ENCODE results near the gene FANCL.
"Not testable (repeated sequence)": the region's sequence is repeated elsewhere in the genome, so short reads cannot be mapped to it uniquely, and the experiment has no call there.

The FANCL gene

GRCh38 chr2:58131191-58132011, 109.7 kb downstream of the FANCL start:
- peak; percentile 10 for TF ChIP-seq CTCF (IDR thresholded peaks at IDR 0.05; ENCODE audit: extremely low read depth, insufficient read depth, missing control alignments)
- in situ Hi-C loops (cut with MboI; ENCODE audit: low pct_unique_long_range_greater_than_20kb, low sequenced_read_pairs, unreplicated experiment) = no loop called here
- DNase-seq (ENCODE audit: low spot score) = no peak

GRCh38 chr2:58130238-58130637, 110.9 kb downstream of the FANCL start:
- in situ Hi-C loops (cut with MboI; ENCODE audit: low pct_unique_long_range_greater_than_20kb, low sequenced_read_pairs, unreplicated experiment) = no loop called here
- DNase-seq (ENCODE audit: low spot score) = no peak
- TF ChIP-seq CTCF (IDR thresholded peaks at IDR 0.05; ENCODE audit: extremely low read depth, insufficient read depth, missing control alignments) = no peak

DNA sequence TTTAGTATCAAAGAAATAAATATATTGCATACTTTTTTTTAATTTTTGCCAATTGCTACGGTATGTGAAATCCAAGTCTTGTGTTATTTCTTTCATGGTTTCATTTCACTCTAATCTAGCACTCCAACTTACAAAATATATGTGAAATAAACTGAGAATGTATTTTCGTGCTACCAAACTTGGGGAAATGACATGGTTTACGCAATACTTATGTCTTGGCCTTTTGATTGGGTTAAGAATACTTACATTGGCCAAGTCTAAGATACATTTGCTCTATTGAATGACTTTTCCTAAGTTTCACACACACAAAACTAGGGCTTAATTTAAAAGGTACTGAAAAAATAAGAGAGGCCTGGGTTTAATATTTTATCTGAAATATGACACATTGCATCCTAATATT, 114.0 kb downstream of the FANCL start:
- no peak for TF ChIP-seq CTCF (IDR thresholded peaks at IDR 0.05; ENCODE audit: extremely low read depth, insufficient read depth, missing control alignments)
- in situ Hi-C loops (cut with MboI; ENCODE audit: low pct_unique_long_range_greater_than_20kb, low sequenced_read_pairs, unreplicated experiment) = no loop called here
- no peak for DNase-seq (ENCODE audit: low spot score)

GRCh38 chr2:58122540-58122939, 118.6 kb downstream of the FANCL start:
- no peak for DNase-seq (ENCODE audit: low spot score)
- in situ Hi-C loops (cut with MboI; ENCODE audit: low pct_unique_long_range_greater_than_20kb, low sequenced_read_pairs, unreplicated experiment) = no loop called here
- no peak for TF ChIP-seq CTCF (IDR thresholded peaks at IDR 0.05; ENCODE audit: extremely low read depth, insufficient read depth, missing control alignments)

GRCh38 chr2:58122040-58122439, 119.1 kb downstream of the FANCL start:
- DNase-seq (ENCODE audit: low spot score) = no peak
- in situ Hi-C loops (cut with MboI; ENCODE audit: low pct_unique_long_range_greater_than_20kb, low sequenced_read_pairs, unreplicated experiment) = no loop called here
- TF ChIP-seq CTCF (IDR thresholded peaks at IDR 0.05; ENCODE audit: extremely low read depth, insufficient read depth, missing control alignments) = no peak

DNA sequence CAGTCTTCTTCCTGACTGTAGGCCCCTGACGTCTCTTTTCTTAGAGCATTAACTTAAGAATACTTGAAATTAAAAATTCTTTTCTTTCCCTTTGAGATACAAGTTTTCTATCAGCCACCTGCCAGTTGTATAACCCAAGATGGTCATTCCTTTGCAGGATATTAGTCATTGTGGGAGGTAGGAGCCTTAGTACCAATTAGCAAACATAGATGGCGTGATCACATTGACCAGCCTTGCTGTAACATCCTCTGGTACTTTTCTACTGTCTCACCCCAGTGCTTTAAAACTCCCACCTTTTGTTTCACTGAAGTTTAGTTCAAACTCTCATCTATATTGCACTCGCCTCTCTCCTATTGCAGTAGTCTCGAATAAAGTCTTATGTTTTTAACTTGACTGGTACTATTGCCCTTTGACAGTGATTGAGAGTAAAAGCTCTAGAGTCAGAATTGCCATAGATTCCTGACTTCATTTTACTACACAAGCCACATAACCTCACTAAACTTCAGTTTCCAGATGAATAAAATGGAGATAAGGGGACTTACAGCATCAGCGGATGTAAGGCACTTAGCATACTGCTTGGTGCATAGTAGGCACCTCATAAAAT, 120.4 kb downstream of the FANCL start:
- DNase-seq (ENCODE audit: low spot score) = no peak
- no peak for TF ChIP-seq CTCF (IDR thresholded peaks at IDR 0.05; ENCODE audit: extremely low read depth, insufficient read depth, missing control alignments)
- in situ Hi-C loops (cut with MboI; ENCODE audit: low pct_unique_long_range_greater_than_20kb, low sequenced_read_pairs, unreplicated experiment) = no loop called here

GRCh38 chr2:58113563-58113962, 127.6 kb downstream of the FANCL start:
- DNase-seq (ENCODE audit: low spot score); in situ Hi-C loops (cut with MboI; ENCODE audit: low pct_unique_long_range_greater_than_20kb, low sequenced_read_pairs, unreplicated experiment): not testable (repeated sequence)

Data from GM13977 (cell line).